BLaER1 treated with 17β-estradiol and CSF1 and Interleukin-3, amounts not matched to agents 10 nM and 100 nM (cell line): ENCODE measurements around the gene RALBP1.
"Not testable (repeated sequence)": the region's sequence is repeated elsewhere in the genome, so short reads cannot be mapped to it uniquely, and the experiment has no call there.

Source experiments
- H3K27ac ChIP-seq, 11 experiments: shearing (Covaris generic); formaldehyde crosslinking; 2 replicates each; pipeline ENCODE4 v1.8.1; 2022
- H3K27me3 ChIP-seq, 11 experiments: shearing (Covaris generic); formaldehyde crosslinking; 2 replicates each; pipeline ENCODE4 v1.8.1; 2022
- H3K36me3 ChIP-seq, 11 experiments: shearing (Covaris generic); formaldehyde crosslinking; 2 replicates each; pipeline ENCODE4 v1.8.1; 2022
- H3K4me1 ChIP-seq, 10 experiments: shearing (Covaris generic); formaldehyde crosslinking; 2 replicates each; pipeline ENCODE4 v1.8.1; 2022
- H3K4me2 ChIP-seq, 11 experiments: shearing (Covaris generic); formaldehyde crosslinking; 2 replicates each; pipeline ENCODE4 v1.8.1; 2022
- H3K4me3 ChIP-seq, 10 experiments: shearing (Covaris generic); formaldehyde crosslinking; 2 replicates each; pipeline ENCODE4 v1.8.1; 2022
- H3K9ac ChIP-seq, 11 experiments: shearing (Covaris generic); formaldehyde crosslinking; 2 replicates each; pipeline ENCODE4 v1.8.1; 2022
- H3K9me3 ChIP-seq, 11 experiments: shearing (Covaris generic); formaldehyde crosslinking; replicated peaks in 1 of 11; 2 replicates each; pipeline ENCODE4 v1.8.1; 2022
- H4K20me1 ChIP-seq, 11 experiments: shearing (Covaris generic); formaldehyde crosslinking; 2 replicates each; pipeline ENCODE4 v1.8.1; 2022
- Cebpa-rat ChIP-seq, 11 experiments: shearing (Covaris generic); IDR thresholded peaks; 2 replicates each; pipeline ENCODE4 v1.8.1; 2022

Gene RALBP1

DNA sequence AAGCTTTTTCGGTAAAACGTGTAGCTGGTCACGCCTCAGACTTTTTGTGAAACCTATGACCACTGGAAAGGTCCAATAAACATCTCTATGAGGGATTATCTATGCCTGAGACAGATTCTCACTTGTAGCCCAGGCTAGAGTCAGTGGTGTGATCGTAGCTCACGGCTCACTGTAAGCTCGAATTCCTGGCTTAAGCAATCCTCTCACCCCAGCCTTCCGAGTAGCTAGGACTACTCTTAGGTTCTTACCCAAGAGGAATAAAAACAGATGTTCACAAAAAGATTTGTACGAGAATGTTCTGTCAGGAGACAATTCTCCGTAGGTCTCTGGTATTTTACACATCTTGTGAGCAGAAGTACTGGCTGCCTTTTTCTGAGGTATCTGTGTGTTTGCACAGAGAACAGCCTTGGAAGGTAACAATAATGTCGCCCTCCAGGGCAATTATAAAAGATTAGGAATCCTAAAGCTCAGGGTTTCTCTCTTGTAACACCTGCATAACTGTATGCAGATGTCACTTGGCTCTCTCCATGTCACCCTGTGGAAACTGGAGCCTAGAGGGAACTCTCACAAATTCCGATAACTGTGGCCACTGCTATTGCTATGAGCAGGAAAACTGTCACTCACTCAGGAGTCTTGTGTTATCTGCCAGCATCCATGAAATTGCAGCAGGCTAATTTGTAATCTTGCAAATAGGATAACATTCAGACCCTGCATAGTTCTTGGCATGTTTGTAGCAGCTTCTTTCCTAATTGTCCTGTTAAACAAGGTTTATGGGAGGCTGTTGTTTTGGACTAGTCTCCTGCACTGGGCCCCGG is 25.5 kb upstream of the RALBP1 start:
- Histone ChIP-seq H3K27me3 (no peaks in the 10 kb centered on the region), H3K9ac (no peak overlapping the region), H3K4me2 (no peak overlapping the region), H3K9me3 (peaks cover 23 to 38% (median 32%) of the 10 kb centered on the region in 11 experiments), H3K36me3 (no peaks in the 10 kb centered on the region; a peak in 1 of 22 replicates), H3K4me1 (no peaks in the 10 kb centered on the region), H3K27ac (no peak overlapping the region), H4K20me1 (no peaks in the 10 kb centered on the region), H3K4me3 (no peak overlapping the region)
- TF ChIP-seq Cebpa-rat (IDR thresholded peaks at IDR 0.05): no peak

DNA sequence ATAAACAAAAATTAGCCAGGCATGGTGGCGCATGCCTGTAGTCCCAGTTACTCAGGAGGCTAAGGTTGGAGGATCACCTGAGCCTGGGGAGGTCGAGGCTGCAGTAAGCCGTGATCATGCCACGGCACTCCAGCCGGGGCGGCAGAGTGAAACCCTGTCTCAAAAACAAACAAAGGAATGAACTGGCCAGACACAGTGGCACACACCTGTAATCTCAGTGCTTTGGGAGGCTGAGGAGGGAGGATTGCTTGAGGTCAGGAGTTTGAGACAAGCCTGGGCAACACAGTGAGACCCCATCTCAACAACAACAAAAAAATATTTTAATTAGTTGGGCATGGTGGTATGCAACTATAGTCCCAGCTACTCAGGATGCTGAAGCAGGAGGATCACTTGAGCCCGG is 24.4 kb upstream of the RALBP1 start:
- H3K4me1 ChIP-seq, H3K27ac ChIP-seq, H3K27me3 ChIP-seq, H3K4me2 ChIP-seq, H3K9ac ChIP-seq, H3K4me3 ChIP-seq, H3K36me3 ChIP-seq, H4K20me1 ChIP-seq: not testable (repeated sequence)
- H3K9me3 ChIP-seq: peaks cover 34 to 47% (median 42%) of the 10 kb centered on the region in 11 experiments

DNA sequence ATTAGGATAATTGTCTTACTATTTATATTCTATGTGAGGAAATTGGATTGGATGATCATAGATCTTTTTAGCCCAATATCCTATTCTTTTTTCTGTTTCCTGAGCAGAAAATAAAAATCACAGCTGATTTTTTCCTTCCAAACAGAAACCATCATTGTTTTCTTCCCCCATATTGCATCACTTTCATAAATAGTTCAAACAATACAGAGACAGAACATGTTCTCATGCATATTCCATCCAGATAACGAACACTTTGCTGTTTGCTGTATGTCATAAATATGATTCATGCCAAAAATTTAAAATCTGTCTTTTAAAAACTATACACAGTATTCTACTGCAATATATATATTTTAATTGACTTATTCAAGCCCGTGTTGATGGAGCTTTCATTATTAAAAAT is 22.0 kb upstream of the RALBP1 start:
- Histone ChIP-seq H3K27me3 (no peaks in the 10 kb centered on the region), H3K27ac (no peak overlapping the region), H3K9me3 (peaks cover 31 to 48% (median 40%) of the 10 kb centered on the region in 11 experiments), H3K4me2 (no peak overlapping the region), H3K9ac (no peak overlapping the region), H4K20me1 (no peaks in the 10 kb centered on the region), H3K4me1 (no peaks in the 10 kb centered on the region), H3K36me3 (0 out of 22 replicates have a peak, but pooled peaks cover 0 to 4% (median 0%) of the 10 kb centered on the region in 11 experiments), H3K4me3 (no peak overlapping the region)
- no peak for TF ChIP-seq Cebpa-rat (IDR thresholded peaks at IDR 0.05)

- Histone ChIP-seq H3K27ac (no peak overlapping the region), H4K20me1 (no peaks in the 10 kb centered on the region), H3K36me3 (0 out of 22 replicates have a peak, but pooled peaks cover 0 to 4% (median 0%) of the 10 kb centered on the region in 11 experiments), H3K9ac (no peak overlapping the region), H3K4me3 (no peak overlapping the region), H3K4me2 (no peak overlapping the region), H3K27me3 (no peaks in the 10 kb centered on the region), H3K9me3 (peaks cover 31 to 45% (median 38%) of the 10 kb centered on the region in 11 experiments), H3K4me1 (no peaks in the 10 kb centered on the region)
- no peak for TF ChIP-seq Cebpa-rat (IDR thresholded peaks at IDR 0.05)
Measured at GRCh38 chr18:9454061-9454703, 21.1 kb upstream of the RALBP1 start.

DNA sequence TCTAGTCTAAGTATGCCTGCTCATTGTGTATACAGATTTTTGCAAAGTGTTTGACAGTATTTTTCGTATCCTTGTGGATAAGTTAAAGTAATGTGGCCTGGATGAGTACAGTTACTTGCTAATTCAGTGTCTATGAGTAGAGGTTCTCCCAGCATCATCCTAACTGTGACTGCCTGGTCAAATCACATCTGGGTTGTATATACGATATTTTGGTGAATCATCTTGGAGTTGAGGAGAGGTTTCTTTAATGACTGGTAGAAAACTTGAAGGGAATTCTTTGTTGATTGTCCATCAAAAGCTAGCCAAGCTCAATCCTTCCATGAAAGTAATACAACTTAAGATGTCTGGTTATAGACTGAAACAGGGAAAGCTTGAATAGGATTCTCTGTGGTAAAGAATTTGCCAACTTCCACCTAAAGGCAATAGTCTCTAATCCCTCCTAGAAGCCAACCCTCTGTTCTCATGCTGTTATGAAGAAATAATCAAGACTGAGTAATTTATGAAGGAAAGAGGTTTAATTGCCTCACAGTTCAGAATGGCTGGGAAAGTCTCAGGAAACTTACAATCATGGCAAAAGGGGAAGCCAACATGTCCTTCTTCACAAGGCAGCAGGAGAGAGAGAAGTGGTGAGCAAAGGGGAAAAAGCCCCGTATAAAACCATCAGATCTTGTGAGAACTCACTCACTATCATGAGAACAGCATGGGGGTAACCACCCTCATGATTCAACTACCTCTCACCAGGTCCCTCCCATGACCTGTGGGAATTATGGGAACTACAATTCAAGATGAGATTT is 19.4 kb upstream of the RALBP1 start:
- H3K4me2 ChIP-seq: no peak overlapping the region
- H3K4me3 ChIP-seq: no peak overlapping the region
- H3K27ac ChIP-seq: no peak overlapping the region
- no peak overlapping the region for H3K9ac ChIP-seq
- TF ChIP-seq Cebpa-rat (IDR thresholded peaks at IDR 0.05): no peak
- H3K9me3 ChIP-seq: peaks cover 31 to 45% (median 38%) of the 10 kb centered on the region in 11 experiments
- no peaks in the 10 kb centered on the region for H4K20me1 ChIP-seq
- H3K4me1 ChIP-seq: no peaks in the 10 kb centered on the region
- no peaks in the 10 kb centered on the region for H3K27me3 ChIP-seq
- H3K36me3 ChIP-seq: 0 out of 22 replicates have a peak, but pooled peaks cover 0 to 4% (median 0%) of the 10 kb centered on the region in 11 experiments

GRCh38 chr18:9466127-9466526 is 9.2 kb upstream of the RALBP1 start:
- no peaks in the 10 kb centered on the region for H4K20me1 ChIP-seq
- H3K36me3 ChIP-seq: no peaks in the 10 kb centered on the region
- H3K4me3 ChIP-seq: no peak overlapping the region
- H3K9ac ChIP-seq: no peak overlapping the region
- peak overlapping the region in 1 of 11 experiments; percentile 46; a peak in 1 of 22 replicates for H3K27ac ChIP-seq
- peaks cover 0 to 11% (median 0%) of the 10 kb centered on the region in 10 experiments; a peak in 1 of 20 replicates for H3K4me1 ChIP-seq
- no peaks in the 10 kb centered on the region for H3K27me3 ChIP-seq
- no peak overlapping the region for H3K4me2 ChIP-seq
- peaks cover 21 to 38% (median 31%) of the 10 kb centered on the region in 11 experiments for H3K9me3 ChIP-seq
- TF ChIP-seq Cebpa-rat (IDR thresholded peaks at IDR 0.05): no peak

GRCh38 chr18:9466846-9467245 is 8.5 kb upstream of the RALBP1 start:
- Histone ChIP-seq H3K27me3 (no peaks in the 10 kb centered on the region), H3K4me2 (no peak overlapping the region), H3K4me3 (no peak overlapping the region), H3K4me1 (peaks cover 0 to 11% (median 0%) of the 10 kb centered on the region in 10 experiments; a peak in 1 of 20 replicates), H3K36me3 (no peaks in the 10 kb centered on the region), H3K27ac (peak overlapping the region in 2 of 11 experiments; percentile 33 to 47; a peak in 3 of 22 replicates), H4K20me1 (no peaks in the 10 kb centered on the region), H3K9ac (no peak overlapping the region), H3K9me3 (peaks cover 21 to 38% (median 31%) of the 10 kb centered on the region in 11 experiments)
- no peak for TF ChIP-seq Cebpa-rat (IDR thresholded peaks at IDR 0.05)

GRCh38 chr18:9468998-9469397 is 6.3 kb upstream of the RALBP1 start:
- Histone ChIP-seq H3K4me3 (no peak overlapping the region), H3K36me3 (no peaks in the 10 kb centered on the region), H3K9ac (no peak overlapping the region), H3K4me1 (peaks cover 0 to 11% (median under 1%) of the 10 kb centered on the region in 10 experiments; a peak in 7 of 20 replicates), H3K27me3 (no peaks in the 10 kb centered on the region), H3K9me3 (peaks cover 21 to 40% (median 31%) of the 10 kb centered on the region in 11 experiments), H4K20me1 (no peaks in the 10 kb centered on the region), H3K27ac (no peak overlapping the region), H3K4me2 (no peak overlapping the region)
- peak in 2 of 11 experiments; percentile 28 to 64; a peak in 4 of 22 replicates for TF ChIP-seq Cebpa-rat (IDR thresholded peaks at IDR 0.05)

- Histone ChIP-seq H3K27ac (no peak overlapping the region), H3K4me3 (no peak overlapping the region)
Measured at GRCh38 chr18:9469685-9470084, 5.6 kb upstream of the RALBP1 start.

More at GRCh38 chr18:9469685-9470084, 5.6 kb upstream of the RALBP1 start:
- Histone ChIP-seq H3K9me3 (peaks cover 24 to 44% (median 29%) of the 10 kb centered on the region in 11 experiments), H3K27me3 (no peaks in the 10 kb centered on the region), H3K9ac (no peak overlapping the region), H3K4me2 (no peak overlapping the region), H3K4me1 (peaks cover 0 to 11% (median 7%) of the 10 kb centered on the region in 10 experiments; a peak in 15 of 20 replicates), H4K20me1 (no peaks in the 10 kb centered on the region), H3K36me3 (no peaks in the 10 kb centered on the region)
- TF ChIP-seq Cebpa-rat (IDR thresholded peaks at IDR 0.05): no peak
